ENCODE results near the gene EDRF1.

EDRF1 gene

GRCh38 chr10:125734148-125734547 is 14.6 kb downstream of the EDRF1 start:
- peaks cover 86 to 99% of the 10 kb centered on the region in 2 experiments for H3K36me3 ChIP-seq (ENCODE audit: control insufficient read depth in 2 of 2, insufficient read depth in 1 of 2, low read length in 2 of 2)
- POLR2A ChIA-PET: interaction anchor here (0.6 kb wide), 1 partner anchor 606 kb away, joined by 5 read pairs; no protein-coding TSS in a partner anchor
- no peak for TF ChIP-seq ZNF664 (tag by site-specific recombination; IDR thresholded peaks at IDR 0.05)
- TF ChIP-seq KLF10 (tag by site-specific recombination; IDR thresholded peaks at IDR 0.05): no peak
- TF ChIP-seq ZNF174 (tag by site-specific recombination; IDR thresholded peaks at IDR 0.05): no peak
- TF ChIP-seq ZNF354C (tag by site-specific recombination; IDR thresholded peaks at IDR 0.05; ENCODE audit: borderline replicate concordance, low read depth): no peak
- TF ChIP-seq HOXC10 (CRISPR knock-in tag; IDR thresholded peaks at IDR 0.05): no peak
- no peak for TF ChIP-seq ZNF530 (tag by site-specific recombination; IDR thresholded peaks at IDR 0.05; ENCODE audit: low read depth)
- no peak for TF ChIP-seq ZNF473 (tag by site-specific recombination; IDR thresholded peaks at IDR 0.05)
- no peak for TF ChIP-seq ZBTB8A (tag by site-specific recombination; IDR thresholded peaks at IDR 0.05)
- no peak overlapping the region for H3K4me3 ChIP-seq (ENCODE audit: low read depth, low read length)
- CTCF ChIA-PET: no interaction called here
- no peak overlapping the region for H3K27ac ChIP-seq (ENCODE audit: extremely low read depth, low read depth, low read length)
- no peaks in the 10 kb centered on the region for H3K4me1 ChIP-seq (ENCODE audit: control insufficient read depth, insufficient read depth, low read length)
- no peaks in the 10 kb centered on the region for H3K9me3 ChIP-seq (ENCODE audit: control insufficient read depth, insufficient read depth, low read depth, low read length)

- H3K4me1 ChIP-seq (ENCODE audit: control insufficient read depth, insufficient read depth, low read length): no peaks in the 10 kb centered on the region
- no peaks in the 10 kb centered on the region for H3K9me3 ChIP-seq (ENCODE audit: control insufficient read depth, insufficient read depth, low read depth, low read length)
- no peak overlapping the region for H3K27ac ChIP-seq (ENCODE audit: extremely low read depth, low read depth, low read length)
- peaks cover 86 to 99% of the 10 kb centered on the region in 2 experiments for H3K36me3 ChIP-seq (ENCODE audit: control insufficient read depth in 2 of 2, insufficient read depth in 1 of 2, low read length in 2 of 2)
- ChIA-PET POLR2A (no interaction called here), CTCF (no interaction called here)
- TF ChIP-seq ZNF488 (tag by site-specific recombination; IDR thresholded peaks at IDR 0.05): no peak
- TF ChIP-seq ZBTB10 (tag by site-specific recombination; IDR thresholded peaks at IDR 0.05): no peak
- TF ChIP-seq ZFP69B (tag by site-specific recombination; IDR thresholded peaks at IDR 0.05): no peak
- TF ChIP-seq ZBTB8A (tag by site-specific recombination; IDR thresholded peaks at IDR 0.05): no peak
- TF ChIP-seq INSM2 (tag by site-specific recombination; IDR thresholded peaks at IDR 0.05): no peak
- no peak for TF ChIP-seq YY1 (tag by site-specific recombination; IDR thresholded peaks at IDR 0.05)
- TF ChIP-seq ZNF585B (tag by site-specific recombination; IDR thresholded peaks at IDR 0.05): no peak
- no peak for TF ChIP-seq ZNF658 (tag by site-specific recombination; IDR thresholded peaks at IDR 0.05)
- no peak for TF ChIP-seq ZFP37 (tag by site-specific recombination; IDR thresholded peaks at IDR 0.05)
- no peak for TF ChIP-seq ZNF639 (tag by site-specific recombination; IDR thresholded peaks at IDR 0.05)
- TF ChIP-seq ZNF266 (tag by site-specific recombination; IDR thresholded peaks at IDR 0.05; ENCODE audit: low read depth): no peak
- no peak overlapping the region for H3K4me3 ChIP-seq (ENCODE audit: low read depth, low read length)
Observed at GRCh38 chr10:125734823-125735222, 15.3 kb downstream of the EDRF1 start.

Measured in HEK293 (cell line).